Fibroblast of lung (primary cell): ENCODE data around the gene PRUNE2. TPM values are rescaled to one million over a fixed set of nuclear protein-coding genes. Genes with fewer than 3 reads are reported as not detected.
A peak's percentile ranks its signal among the peaks of the same experiment; 100 is the strongest.

Experiments
- DNase-seq, 2 donors: peaks; one replicate each; pipeline versions ENCODE4 v3.0.0 to v3.0.0-alpha.2; 2010; ENCODE audit warnings: low read depth in 2 of 2
- H2AFZ ChIP-seq: 2 replicates; pipeline ENCODE4 v1.5.1; 2012; ENCODE audit warnings: low read length, control low read depth, inconsistent platforms
- H3K27ac ChIP-seq: 2 replicates; pipeline ENCODE4 v1.5.1; 2011; ENCODE audit warnings: low read length, control low read depth; ENCODE audit not compliant: insufficient read depth
- H3K27me3 ChIP-seq: 2 replicates; pipeline ENCODE4 v1.5.1; 2011; ENCODE audit warnings: mild to moderate bottlenecking, low read length; ENCODE audit not compliant: control insufficient read depth, insufficient read depth
- H3K36me3 ChIP-seq: 2 replicates; pipeline ENCODE4 v1.5.1; 2011; ENCODE audit warnings: low read length; ENCODE audit not compliant: control insufficient read depth, insufficient read depth
- H3K4me1 ChIP-seq: 2 replicates; pipeline ENCODE4 v1.5.1; 2011; ENCODE audit warnings: low read length; ENCODE audit not compliant: control insufficient read depth, insufficient read depth; ENCODE audit errors: extremely low read depth
- H3K4me2 ChIP-seq: 2 replicates; pipeline ENCODE4 v1.5.1; 2011; ENCODE audit warnings: low read length, control low read depth; ENCODE audit not compliant: insufficient read depth; ENCODE audit errors: extremely low read depth
- H3K4me3 ChIP-seq, 4 experiments: fragments of 200-600 bp in 1 of 4; sonication (generic) in 1 of 4; replicated peaks in 1 of 4; 2 replicates each; pipeline ENCODE4 v1.5.1; 2011 to 2016; ENCODE audit warnings: low read length in 4 of 4, low read depth in 3 of 4, mild to moderate bottlenecking in 3 of 4, control low read depth in 2 of 4, inconsistent platforms in 1 of 4, mixed read lengths in 1 of 4; ENCODE audit not compliant: insufficient read depth in 1 of 4; ENCODE audit errors: control extremely low read depth in 1 of 4
- H3K79me2 ChIP-seq: 2 replicates; pipeline ENCODE4 v1.5.1; 2012; ENCODE audit warnings: mild to moderate bottlenecking, low read length, inconsistent platforms; ENCODE audit not compliant: control insufficient read depth, insufficient read depth
- H3K9ac ChIP-seq: 2 replicates; pipeline ENCODE4 v1.5.1; 2011; ENCODE audit warnings: mild to moderate bottlenecking, low read length, control low read depth; ENCODE audit not compliant: insufficient read depth
- H3K9me3 ChIP-seq: 2 replicates; pipeline ENCODE4 v1.5.1; 2012; ENCODE audit warnings: low read depth, low read length; ENCODE audit not compliant: control insufficient read depth, insufficient read depth
- H4K20me1 ChIP-seq: 2 replicates; pipeline ENCODE4 v1.5.1; 2011; ENCODE audit warnings: low read length; ENCODE audit not compliant: control insufficient read depth, insufficient read depth; ENCODE audit errors: extremely low read depth
- CTCF ChIP-seq, 2 donors: IDR thresholded peaks in 1 of 2; conservative IDR thresholded peaks in 1 of 2; 1 replicate in 1 of 2; 2 replicates in 1 of 2; pipeline ENCODE4 v1.5.1; 2011 to 2012; ENCODE audit warnings: low read length in 2 of 2, control low read depth in 1 of 2, inconsistent platforms in 1 of 2, low read depth in 1 of 2, mild to moderate bottlenecking in 1 of 2
- EZH2 ChIP-seq: IDR thresholded peaks from 2 replicates; pipeline ENCODE4 v1.5.1; 2012; ENCODE audit warnings: low read length, control low read depth, mild to moderate bottlenecking; ENCODE audit errors: missing control alignments
- polyA plus RNA-seq, 2 donors: library from polyadenylated mRNA; depleted of rRNA in 1 of 2; stranded (reverse) in 1 of 2; unstranded in 1 of 2; fragments of >200 nt; gene quantifications; 2 replicates each; pipeline ENCODE4 v1.2.1, GENCODE V29; 2011 to 2012; ENCODE audit warnings: missing spikeins in 1 of 2
- total RNA-seq: library from RNA; depleted of rRNA; stranded (reverse); fragments of >200 nt; gene quantifications from 2 replicates; pipeline ENCODE4 v1.2.1, GENCODE V29; 2014

PRUNE2 gene
- total and polyA plus RNA-seq, 2 donors (not counting 1 experiment from before 2014, with no cell fraction given): 5.4 to 95.6 TPM

- Histone ChIP-seq H3K4me3 (no peak overlapping the region), H4K20me1 (no peaks in the 10 kb centered on the region), H2AFZ (no peak overlapping the region), H3K79me2 (no peaks in the 10 kb centered on the region), H3K36me3 (no peaks in the 10 kb centered on the region), H3K27me3 (no peaks in the 10 kb centered on the region), H3K9ac (no peak overlapping the region), H3K27ac (no peak overlapping the region), H3K9me3 (no peaks in the 10 kb centered on the region), H3K4me1 (no peaks in the 10 kb centered on the region), H3K4me2 (no peak overlapping the region)
- no peak for TF ChIP-seq CTCF (conservative IDR thresholded peaks at IDR 0.05 in 1 of 2, IDR thresholded peaks at IDR 0.05 in 1 of 2; ENCODE audit: low read depth in 1 of 2, low read length in 2 of 2)
- TF ChIP-seq EZH2: no peak
- peak in 1 of 2 donors; percentile 9 for DNase-seq
These were observed 78.4 kb downstream of the PRUNE2 start for GRCh38 chr9:76827296-76828080.

GRCh38 chr9:76820431-76820830, 85.5 kb downstream of the PRUNE2 start:
- Histone ChIP-seq H4K20me1 (no peaks in the 10 kb centered on the region), H3K27ac (no peak overlapping the region), H3K36me3 (no peaks in the 10 kb centered on the region), H3K27me3 (no peaks in the 10 kb centered on the region), H3K4me3 (no peak overlapping the region), H3K9me3 (no peaks in the 10 kb centered on the region), H2AFZ (no peak overlapping the region), H3K4me1 (peaks cover 12% of the 10 kb centered on the region), H3K9ac (no peak overlapping the region), H3K79me2 (no peaks in the 10 kb centered on the region), H3K4me2 (no peak overlapping the region)
- no peak for DNase-seq
- TF ChIP-seq CTCF (conservative IDR thresholded peaks at IDR 0.05 in 1 of 2, IDR thresholded peaks at IDR 0.05 in 1 of 2; ENCODE audit: low read depth in 1 of 2, low read length in 2 of 2): no peak
- TF ChIP-seq EZH2: no peak

GRCh38 chr9:76818271-76818670, 87.6 kb downstream of the PRUNE2 start:
- DNase-seq: peak; percentile 98 to 99
- Histone ChIP-seq H3K9ac (no peak overlapping the region), H3K36me3 (no peaks in the 10 kb centered on the region), H2AFZ (no peak overlapping the region), H3K27ac (peak overlapping the region; percentile 66), H3K79me2 (no peaks in the 10 kb centered on the region), H3K9me3 (no peaks in the 10 kb centered on the region), H4K20me1 (no peaks in the 10 kb centered on the region), H3K4me1 (peaks cover 12% of the 10 kb centered on the region), H3K4me3 (no peak overlapping the region), H3K4me2 (no peak overlapping the region), H3K27me3 (no peaks in the 10 kb centered on the region)
- no peak for TF ChIP-seq EZH2
- no peak for TF ChIP-seq CTCF (conservative IDR thresholded peaks at IDR 0.05 in 1 of 2, IDR thresholded peaks at IDR 0.05 in 1 of 2; ENCODE audit: low read depth in 1 of 2, low read length in 2 of 2)
